Transverse colon (tissue), 4 donors: Measurements from ENCODE around the gene POLD2.

ENCODE experiments used
- CTCF ChIP-seq, 5 experiments: fragments of 200-600 bp in 3 of 5; fragments of 450-650 bp in 2 of 5; sonication (generic) in 3 of 5; IDR thresholded peaks; 1 replicate in 2 of 5; 2 replicates in 3 of 5; pipeline ENCODE4 v1.5.1; 2016 to 2017; ENCODE audit warnings: antibody characterized with exemption in 5 of 5, inconsistent platforms in 3 of 5, mild to moderate bottlenecking in 2 of 5, moderate library complexity in 1 of 5
- EP300 ChIP-seq: sonication (generic); formaldehyde crosslinking; IDR thresholded peaks from one replicate; pipeline ENCODE4 v1.6.1; 2017; ENCODE audit warnings: antibody characterized with exemption, low read depth
- POLR2A ChIP-seq: fragments of 450-650 bp; IDR thresholded peaks from one replicate; pipeline ENCODE4 v1.6.1; 2016; ENCODE audit warnings: antibody characterized with exemption, mild to moderate bottlenecking, moderate library complexity
- POLR2AphosphoS5 ChIP-seq, 3 donors: sonication (generic); formaldehyde crosslinking; IDR thresholded peaks; one replicate each; pipeline ENCODE4 v1.6.1; 2016; ENCODE audit warnings: antibody characterized with exemption in 3 of 3

- TF ChIP-seq CTCF (IDR thresholded peaks at IDR 0.05) = no peak
- TF ChIP-seq POLR2A = no peak
- TF ChIP-seq EP300 = no peak
- TF ChIP-seq POLR2AphosphoS5 (IDR thresholded peaks at IDR 0.05) = no peak
Measured at GRCh38 chr7:44148961-44149536, 25.7 kb upstream of the POLD2 start.
